Neural progenitor cell (in vitro differentiated cells): ENCODE data around the gene TLL2. TPM values are rescaled to one million over a fixed set of nuclear protein-coding genes. Genes with fewer than 3 reads are reported as not detected.

Experiments used
- DNase-seq: peaks from one replicate; pipeline ENCODE4 v3.0.0-alpha.2; 2016; ENCODE audit warnings: low spot score
- H2AFZ ChIP-seq: fragments of 200-600 bp; sonication (generic); replicated peaks from 2 replicates; pipeline ENCODE4 v1.6.1; 2016; ENCODE audit warnings: antibody characterized with exemption
- H3F3A ChIP-seq: fragments of 200-600 bp; sonication (generic); 2 replicates; pipeline ENCODE4 v1.6.1; 2016; ENCODE audit warnings: antibody characterized with exemption, low read depth
- H3K27ac ChIP-seq: fragments of 200-600 bp; sonication (generic); 2 replicates; pipeline ENCODE4 v1.5.1; 2016; ENCODE audit warnings: mild to moderate bottlenecking
- H3K27me3 ChIP-seq: fragments of 200-600 bp; sonication (generic); 2 replicates; pipeline ENCODE4 v1.6.1; 2016; ENCODE audit warnings: mild to moderate bottlenecking, moderate library complexity
- H3K36me3 ChIP-seq: fragments of 200-600 bp; sonication (generic); 2 replicates; pipeline ENCODE4 v1.5.1; 2016
- H3K4me1 ChIP-seq: fragments of 200-600 bp; sonication (generic); 2 replicates; pipeline ENCODE4 v1.6.1; 2016; ENCODE audit warnings: mixed run types
- H3K4me2 ChIP-seq: fragments of 200-600 bp; sonication (generic); 2 replicates; pipeline ENCODE4 v1.6.1; 2016
- H3K4me3 ChIP-seq: fragments of 200-600 bp; sonication (generic); 2 replicates; pipeline ENCODE4 v1.5.1; 2016
- H3K79me2 ChIP-seq: fragments of 200-600 bp; sonication (generic); 2 replicates; pipeline ENCODE4 v1.6.1; 2016; ENCODE audit warnings: low read depth
- H3K9ac ChIP-seq: fragments of 200-600 bp; sonication (generic); 2 replicates; pipeline ENCODE4 v1.6.1; 2016
- H3K9me3 ChIP-seq: fragments of 200-600 bp; sonication (generic); 2 replicates; pipeline ENCODE4 v1.5.1; 2016; ENCODE audit warnings: low read depth
- H4K20me1 ChIP-seq: fragments of 200-600 bp; sonication (generic); 2 replicates; pipeline ENCODE4 v1.6.1; 2016; ENCODE audit warnings: low read depth
- H3K27ac Mint-ChIP-seq: 3 replicates; pipeline ENCODE4 v1.8.0; 2021; ENCODE audit warnings: mixed read lengths
- H3K27me3 Mint-ChIP-seq: 2 replicates; pipeline ENCODE4 v1.8.0; 2022; ENCODE audit warnings: low read depth, mild to moderate bottlenecking, inconsistent platforms, moderate library complexity, mixed read lengths; ENCODE audit not compliant: insufficient read depth
- H3K36me3 Mint-ChIP-seq: 3 replicates; pipeline ENCODE4 v1.8.0; 2021; ENCODE audit warnings: mixed read lengths
- H3K4me1 Mint-ChIP-seq: 3 replicates; pipeline ENCODE4 v1.8.0; 2021; ENCODE audit warnings: mixed read lengths
- H3K4me3 Mint-ChIP-seq: 3 replicates; pipeline ENCODE4 v1.8.0; 2021; ENCODE audit warnings: mild to moderate bottlenecking, moderate library complexity, mixed read lengths
- H3K9me3 Mint-ChIP-seq: 3 replicates; pipeline ENCODE4 v1.8.0; 2020; ENCODE audit warnings: mixed read lengths
- CTCF ChIP-seq: fragments of 200-600 bp; sonication (generic); IDR thresholded peaks from 2 replicates; pipeline ENCODE4 v1.5.1; 2017; ENCODE audit warnings: antibody characterized with exemption, mild to moderate bottlenecking
- EZH2 ChIP-seq: fragments of 200-600 bp; sonication (generic); IDR thresholded peaks from 2 replicates; pipeline ENCODE4 v1.6.1; 2017; ENCODE audit warnings: antibody characterized with exemption, mild to moderate bottlenecking, moderate library complexity
- EZH2phosphoT487 ChIP-seq: fragments of 200-600 bp; sonication (generic); IDR thresholded peaks from 2 replicates; pipeline ENCODE4 v1.6.1; 2017; ENCODE audit warnings: antibody characterized with exemption
- total RNA-seq: library from RNA; depleted of rRNA; stranded (reverse); fragments of >200 nt; gene quantifications from 2 replicates; pipeline ENCODE4 v1.2.3, GENCODE V29; 2015; ENCODE audit warnings: low replicate concordance

Gene TLL2
- total RNA-seq, 1 donor from 2014 or later = 0.22 TPM

- no peaks in the 10 kb centered on the region for H3K27me3 Mint-ChIP-seq
- TF ChIP-seq EZH2phosphoT487 (no peak), EZH2 (no peak), CTCF (no peak)
Measured at GRCh38 chr10:96338279-96338925, 175.3 kb downstream of the TLL2 start.

GRCh38 chr10:96337106-96337505 lies 176.6 kb downstream of the TLL2 start:
- H3K9me3 ChIP-seq = no peaks in the 10 kb centered on the region
- Mint-ChIP-seq H3K4me1 (peaks cover 11% of the 10 kb centered on the region), H3K36me3 (no peaks in the 10 kb centered on the region), H3K4me3 (no peak overlapping the region), H3K27me3 (no peaks in the 10 kb centered on the region), H3K27ac (no peak overlapping the region), H3K9me3 (no peaks in the 10 kb centered on the region)
- no peaks in the 10 kb centered on the region for H3K27me3 ChIP-seq
- H4K20me1 ChIP-seq = no peaks in the 10 kb centered on the region
- no peak overlapping the region for H3K27ac ChIP-seq
- no peaks in the 10 kb centered on the region for H3K36me3 ChIP-seq
- H3K9ac ChIP-seq = no peak overlapping the region
- H3K4me2 ChIP-seq = no peak overlapping the region
- DNase-seq = no peak
- H3K4me1 ChIP-seq = peaks cover 41% of the 10 kb centered on the region
- peaks cover 36% of the 10 kb centered on the region for H3F3A ChIP-seq
- H3K79me2 ChIP-seq = no peaks in the 10 kb centered on the region
- H3K4me3 ChIP-seq = no peak overlapping the region
- H2AFZ ChIP-seq = no peak overlapping the region
- TF ChIP-seq EZH2 = no peak
- TF ChIP-seq CTCF = no peak
- no peak for TF ChIP-seq EZH2phosphoT487

More at GRCh38 chr10:96338279-96338925, 175.3 kb downstream of the TLL2 start:
- Histone ChIP-seq H3K36me3 (no peaks in the 10 kb centered on the region), H2AFZ (peak overlapping the region; percentile 92), H3F3A (peaks cover 38% of the 10 kb centered on the region), H3K79me2 (no peaks in the 10 kb centered on the region), H4K20me1 (no peaks in the 10 kb centered on the region), H3K27me3 (peaks cover 6% of the 10 kb centered on the region), H3K4me2 (peak overlapping the region; percentile 72), H3K4me1 (peaks cover 41% of the 10 kb centered on the region), H3K4me3 (no peak overlapping the region), H3K27ac (no peak overlapping the region), H3K9ac (no peak overlapping the region), H3K9me3 (no peaks in the 10 kb centered on the region)
- peak; percentile 68 for DNase-seq
- H3K4me3 Mint-ChIP-seq = no peak overlapping the region
- H3K4me1 Mint-ChIP-seq = peaks cover 11% of the 10 kb centered on the region
- no peaks in the 10 kb centered on the region for H3K36me3 Mint-ChIP-seq
- no peak overlapping the region for H3K27ac Mint-ChIP-seq
- no peaks in the 10 kb centered on the region for H3K9me3 Mint-ChIP-seq

GRCh38 chr10:96334616-96335526 lies 178.9 kb downstream of the TLL2 start:
- H3F3A ChIP-seq = peaks cover 18% of the 10 kb centered on the region
- H2AFZ ChIP-seq = peak overlapping the region; percentile 84
- H3K4me3 Mint-ChIP-seq = no peak overlapping the region
- H4K20me1 ChIP-seq = no peaks in the 10 kb centered on the region
- H3K36me3 ChIP-seq = no peaks in the 10 kb centered on the region
- H3K79me2 ChIP-seq = no peaks in the 10 kb centered on the region
- H3K4me1 Mint-ChIP-seq = peaks cover 2% of the 10 kb centered on the region
- DNase-seq = peak; percentile 70
- no peaks in the 10 kb centered on the region for H3K36me3 Mint-ChIP-seq
- no peaks in the 10 kb centered on the region for H3K9me3 ChIP-seq
- no peak overlapping the region for H3K9ac ChIP-seq
- H3K4me1 ChIP-seq = peaks cover 20% of the 10 kb centered on the region
- H3K4me2 ChIP-seq = no peak overlapping the region
- H3K27me3 Mint-ChIP-seq = no peaks in the 10 kb centered on the region
- no peak overlapping the region for H3K27ac Mint-ChIP-seq
- no peaks in the 10 kb centered on the region for H3K9me3 Mint-ChIP-seq
- no peak overlapping the region for H3K4me3 ChIP-seq
- TF ChIP-seq EZH2phosphoT487 (no peak), CTCF (peak; percentile 89)
- H3K27ac ChIP-seq = no peak overlapping the region
- H3K27me3 ChIP-seq = no peaks in the 10 kb centered on the region
